ENCODE data around the gene DLGAP1. TPM values are rescaled to one million over a fixed set of nuclear protein-coding genes. Genes with fewer than 3 reads are reported as not detected.

The DLGAP1 gene
- total RNA-seq, 3 donors from 2014 or later (not counting 1 experiment from before 2014, with no cell fraction given), result not detected

- DNase-seq (no peak), ATAC-seq (no peak)
- no peaks in the 10 kb centered on the region for H3K36me3 Mint-ChIP-seq
- H3K27me3 ChIP-seq (ENCODE audit: control insufficient read depth, insufficient read depth, low read length), result no peaks in the 10 kb centered on the region
- H3K27ac Mint-ChIP-seq, result no peak overlapping the region
- H3K9me3 ChIP-seq (ENCODE audit: control insufficient read depth, insufficient read depth, low read length), result no peaks in the 10 kb centered on the region
- no peaks in the 10 kb centered on the region for H3K9me3 Mint-ChIP-seq
- H3K36me3 ChIP-seq (ENCODE audit: control insufficient read depth, insufficient read depth, low read length), result no peaks in the 10 kb centered on the region
- intact Hi-C loops (cut with micrococcal nuclease), result no loop called here
- no peak for TF ChIP-seq CTCF (IDR thresholded peaks at IDR 0.05)
- H3K4me3 ChIP-seq (ENCODE audit: low read length), result no peak overlapping the region
- H3K27me3 Mint-ChIP-seq (ENCODE audit: low read depth in 2 of 2), result peaks cover 11 to 20% of the 10 kb centered on the region in 2 donors
- no peaks in the 10 kb centered on the region for H3K4me1 Mint-ChIP-seq
- no peaks in the 10 kb centered on the region for H3K4me1 ChIP-seq (ENCODE audit: control insufficient read depth, insufficient read depth, low read length)
- H3K27ac ChIP-seq (ENCODE audit: low read length), result no peak overlapping the region
- no peak overlapping the region for H3K4me3 Mint-ChIP-seq
- 66% methylated on average over 1 of the region's 1 CpG for WGBS (ENCODE audit: insufficient coverage)
Observed at GRCh38 chr18:3789525-3789924, 665.6 kb downstream of the DLGAP1 start.

- Histone ChIP-seq H3K4me1 (ENCODE audit: control insufficient read depth, insufficient read depth, low read length) (no peaks in the 10 kb centered on the region), H3K27me3 (ENCODE audit: control insufficient read depth, insufficient read depth, low read length) (no peaks in the 10 kb centered on the region), H3K27ac (ENCODE audit: low read length) (no peak overlapping the region), H3K9me3 (ENCODE audit: control insufficient read depth, insufficient read depth, low read length) (no peaks in the 10 kb centered on the region), H3K36me3 (ENCODE audit: control insufficient read depth, insufficient read depth, low read length) (no peaks in the 10 kb centered on the region), H3K4me3 (ENCODE audit: low read length) (no peak overlapping the region)
- ATAC-seq, result no peak
- Mint-ChIP-seq H3K27me3 (ENCODE audit: low read depth in 2 of 2) (peaks cover 8 to 19% of the 10 kb centered on the region in 2 donors), H3K27ac (no peak overlapping the region), H3K9me3 (no peaks in the 10 kb centered on the region), H3K4me1 (no peaks in the 10 kb centered on the region), H3K36me3 (no peaks in the 10 kb centered on the region), H3K4me3 (no peak overlapping the region)
- TF ChIP-seq CTCF (IDR thresholded peaks at IDR 0.05), result no peak
- 87% methylated on average over 1 of the region's 1 CpG for WGBS (ENCODE audit: insufficient coverage)
- DNase-seq, result no peak
- intact Hi-C loops (cut with micrococcal nuclease), result no loop called here
Observed at GRCh38 chr18:3784949-3785348, 670.2 kb downstream of the DLGAP1 start.

- peaks cover 2 to 10% of the 10 kb centered on the region in 2 donors for H3K27me3 Mint-ChIP-seq (ENCODE audit: low read depth in 2 of 2)
- 100% methylated on average over 1 of the region's 1 CpG for WGBS (ENCODE audit: insufficient coverage)
- no peaks in the 10 kb centered on the region for H3K9me3 Mint-ChIP-seq
- no peak overlapping the region for H3K27ac ChIP-seq (ENCODE audit: low read length)
- no peak overlapping the region for H3K4me3 Mint-ChIP-seq
- H3K9me3 ChIP-seq (ENCODE audit: control insufficient read depth, insufficient read depth, low read length), result no peaks in the 10 kb centered on the region
- no peak overlapping the region for H3K4me3 ChIP-seq (ENCODE audit: low read length)
- H3K4me1 ChIP-seq (ENCODE audit: control insufficient read depth, insufficient read depth, low read length), result no peaks in the 10 kb centered on the region
- no peak for DNase-seq
- no peak overlapping the region for H3K27ac Mint-ChIP-seq
- intact Hi-C loops (cut with micrococcal nuclease), result no loop called here
- H3K4me1 Mint-ChIP-seq, result no peaks in the 10 kb centered on the region
- H3K27me3 ChIP-seq (ENCODE audit: control insufficient read depth, insufficient read depth, low read length), result no peaks in the 10 kb centered on the region
- no peaks in the 10 kb centered on the region for H3K36me3 ChIP-seq (ENCODE audit: control insufficient read depth, insufficient read depth, low read length)
- TF ChIP-seq CTCF (IDR thresholded peaks at IDR 0.05), result no peak
- no peak for ATAC-seq
- no peaks in the 10 kb centered on the region for H3K36me3 Mint-ChIP-seq
Observed at GRCh38 chr18:3782901-3783300, 672.2 kb downstream of the DLGAP1 start.

GRCh38 chr18:3777719-3778118 is 677.4 kb downstream of the DLGAP1 start:
- H3K9me3 Mint-ChIP-seq, result no peaks in the 10 kb centered on the region
- intact Hi-C loops (cut with micrococcal nuclease), result no loop called here
- Histone ChIP-seq H3K36me3 (ENCODE audit: control insufficient read depth, insufficient read depth, low read length) (no peaks in the 10 kb centered on the region), H3K9me3 (ENCODE audit: control insufficient read depth, insufficient read depth, low read length) (no peaks in the 10 kb centered on the region), H3K27me3 (ENCODE audit: control insufficient read depth, insufficient read depth, low read length) (no peaks in the 10 kb centered on the region), H3K4me3 (ENCODE audit: low read length) (no peak overlapping the region), H3K27ac (ENCODE audit: low read length) (no peak overlapping the region), H3K4me1 (ENCODE audit: control insufficient read depth, insufficient read depth, low read length) (no peaks in the 10 kb centered on the region)
- H3K27me3 Mint-ChIP-seq (ENCODE audit: low read depth in 2 of 2), result peaks cover 9 to 11% of the 10 kb centered on the region in 2 donors
- ATAC-seq, result no peak
- no peak for TF ChIP-seq CTCF (IDR thresholded peaks at IDR 0.05)
- no peaks in the 10 kb centered on the region for H3K36me3 Mint-ChIP-seq
- no peak for DNase-seq
- WGBS (ENCODE audit: insufficient coverage), result no CpG with 5 or more reads among the region's 1 CpG
- H3K27ac Mint-ChIP-seq, result no peak overlapping the region
- H3K4me3 Mint-ChIP-seq, result no peak overlapping the region
- no peaks in the 10 kb centered on the region for H3K4me1 Mint-ChIP-seq
